A549 (cell line): Measurements from ENCODE around the gene NXN.

Experiments used
- CHD4 ChIP-seq: fragments of 200-600 bp; sonication (generic); IDR thresholded peaks from 2 replicates; pipeline ENCODE4 v1.6.1; 2016; ENCODE audit warnings: antibody characterized with exemption, mild to moderate bottlenecking, borderline replicate concordance
- EP300 ChIP-seq, 2 experiments: fragments of >200 bp; sonication (Bioruptor Twin); formaldehyde crosslinking; IDR thresholded peaks; 2 replicates in 1 of 2; 3 replicates in 1 of 2; pipeline ENCODE4 v1.6.1; 2016 to 2017
- NFE2L2 ChIP-seq: fragments of 150-350 bp; conservative IDR thresholded peaks from 2 replicates; pipeline ENCODE4 v1.6.1; 2014; ENCODE audit warnings: low read length
- RAD21 ChIP-seq, 2 experiments: fragments of >200 bp in 1 of 2; sonication (Bioruptor Twin) in 1 of 2; formaldehyde crosslinking in 1 of 2; IDR thresholded peaks in 1 of 2; conservative IDR thresholded peaks in 1 of 2; 2 replicates in 1 of 2; 3 replicates in 1 of 2; pipeline ENCODE4 v1.6.1; 2012 to 2018; ENCODE audit warnings: inconsistent platforms in 1 of 2
- SREBF2 ChIP-seq: fragments of 450-650 bp; IDR thresholded peaks from 2 replicates; pipeline ENCODE4 v1.6.1; 2014; ENCODE audit warnings: mild to moderate bottlenecking, moderate library complexity
- TF ChIP-seq, protein P1 (sequence below): IDR thresholded peaks from 2 replicates; pipeline ENCODE4 v1.6.1; 2012
- TF ChIP-seq, protein P2 (sequence below): fragments of >200 bp; sonication (Bioruptor Twin); formaldehyde crosslinking; IDR thresholded peaks from 3 replicates; pipeline ENCODE4 v1.5.1; 2016
- TF ChIP-seq, protein P3 (sequence below): fragments of 450-650 bp; IDR thresholded peaks from 2 replicates; pipeline ENCODE4 v1.6.1; 2014; ENCODE audit warnings: antibody characterized with exemption
- TF ChIP-seq, protein P4 (sequence below): fragments of 200-600 bp; sonication (generic); IDR thresholded peaks from 2 replicates; pipeline ENCODE4 v1.6.1; 2016; ENCODE audit warnings: antibody characterized with exemption, mild to moderate bottlenecking, moderate library complexity

DNA sequence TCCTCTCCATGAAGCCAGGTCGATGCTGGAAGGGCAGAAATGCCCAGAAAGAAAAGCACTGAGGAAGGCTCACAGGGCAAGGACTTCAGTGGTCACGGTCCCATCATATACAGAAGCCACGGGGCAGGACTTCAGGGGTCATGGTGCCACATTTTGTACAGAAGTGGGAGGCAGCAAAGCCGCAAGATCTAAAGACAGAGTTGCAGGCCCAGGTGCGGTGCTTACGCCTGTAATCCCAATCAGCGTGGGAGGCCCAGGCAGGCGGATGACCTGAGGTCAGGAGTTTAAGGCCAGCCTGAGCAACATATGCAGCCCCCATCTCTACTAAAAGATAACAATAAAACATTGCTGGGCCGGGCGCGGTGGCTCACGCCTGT is 96.0 kb downstream of the NXN start:
- TF ChIP-seq, protein P1, sequence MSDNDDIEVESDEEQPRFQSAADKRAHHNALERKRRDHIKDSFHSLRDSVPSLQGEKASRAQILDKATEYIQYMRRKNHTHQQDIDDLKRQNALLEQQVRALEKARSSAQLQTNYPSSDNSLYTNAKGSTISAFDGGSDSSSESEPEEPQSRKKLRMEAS, result no peak
- TF ChIP-seq SREBF2 (no peak), EP300 (IDR thresholded peaks at IDR 0.05) (no peak), CHD4 (no peak), RAD21 (conservative IDR thresholded peaks at IDR 0.05 in 1 of 2, IDR thresholded peaks at IDR 0.05 in 1 of 2) (no peak), NFE2L2 (no peak)
- TF ChIP-seq, protein P2, sequence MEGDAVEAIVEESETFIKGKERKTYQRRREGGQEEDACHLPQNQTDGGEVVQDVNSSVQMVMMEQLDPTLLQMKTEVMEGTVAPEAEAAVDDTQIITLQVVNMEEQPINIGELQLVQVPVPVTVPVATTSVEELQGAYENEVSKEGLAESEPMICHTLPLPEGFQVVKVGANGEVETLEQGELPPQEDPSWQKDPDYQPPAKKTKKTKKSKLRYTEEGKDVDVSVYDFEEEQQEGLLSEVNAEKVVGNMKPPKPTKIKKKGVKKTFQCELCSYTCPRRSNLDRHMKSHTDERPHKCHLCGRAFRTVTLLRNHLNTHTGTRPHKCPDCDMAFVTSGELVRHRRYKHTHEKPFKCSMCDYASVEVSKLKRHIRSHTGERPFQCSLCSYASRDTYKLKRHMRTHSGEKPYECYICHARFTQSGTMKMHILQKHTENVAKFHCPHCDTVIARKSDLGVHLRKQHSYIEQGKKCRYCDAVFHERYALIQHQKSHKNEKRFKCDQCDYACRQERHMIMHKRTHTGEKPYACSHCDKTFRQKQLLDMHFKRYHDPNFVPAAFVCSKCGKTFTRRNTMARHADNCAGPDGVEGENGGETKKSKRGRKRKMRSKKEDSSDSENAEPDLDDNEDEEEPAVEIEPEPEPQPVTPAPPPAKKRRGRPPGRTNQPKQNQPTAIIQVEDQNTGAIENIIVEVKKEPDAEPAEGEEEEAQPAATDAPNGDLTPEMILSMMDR, result no peak
- TF ChIP-seq, protein P3, sequence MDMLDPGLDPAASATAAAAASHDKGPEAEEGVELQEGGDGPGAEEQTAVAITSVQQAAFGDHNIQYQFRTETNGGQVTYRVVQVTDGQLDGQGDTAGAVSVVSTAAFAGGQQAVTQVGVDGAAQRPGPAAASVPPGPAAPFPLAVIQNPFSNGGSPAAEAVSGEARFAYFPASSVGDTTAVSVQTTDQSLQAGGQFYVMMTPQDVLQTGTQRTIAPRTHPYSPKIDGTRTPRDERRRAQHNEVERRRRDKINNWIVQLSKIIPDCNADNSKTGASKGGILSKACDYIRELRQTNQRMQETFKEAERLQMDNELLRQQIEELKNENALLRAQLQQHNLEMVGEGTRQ, result no peak
- TF ChIP-seq, protein P4, sequence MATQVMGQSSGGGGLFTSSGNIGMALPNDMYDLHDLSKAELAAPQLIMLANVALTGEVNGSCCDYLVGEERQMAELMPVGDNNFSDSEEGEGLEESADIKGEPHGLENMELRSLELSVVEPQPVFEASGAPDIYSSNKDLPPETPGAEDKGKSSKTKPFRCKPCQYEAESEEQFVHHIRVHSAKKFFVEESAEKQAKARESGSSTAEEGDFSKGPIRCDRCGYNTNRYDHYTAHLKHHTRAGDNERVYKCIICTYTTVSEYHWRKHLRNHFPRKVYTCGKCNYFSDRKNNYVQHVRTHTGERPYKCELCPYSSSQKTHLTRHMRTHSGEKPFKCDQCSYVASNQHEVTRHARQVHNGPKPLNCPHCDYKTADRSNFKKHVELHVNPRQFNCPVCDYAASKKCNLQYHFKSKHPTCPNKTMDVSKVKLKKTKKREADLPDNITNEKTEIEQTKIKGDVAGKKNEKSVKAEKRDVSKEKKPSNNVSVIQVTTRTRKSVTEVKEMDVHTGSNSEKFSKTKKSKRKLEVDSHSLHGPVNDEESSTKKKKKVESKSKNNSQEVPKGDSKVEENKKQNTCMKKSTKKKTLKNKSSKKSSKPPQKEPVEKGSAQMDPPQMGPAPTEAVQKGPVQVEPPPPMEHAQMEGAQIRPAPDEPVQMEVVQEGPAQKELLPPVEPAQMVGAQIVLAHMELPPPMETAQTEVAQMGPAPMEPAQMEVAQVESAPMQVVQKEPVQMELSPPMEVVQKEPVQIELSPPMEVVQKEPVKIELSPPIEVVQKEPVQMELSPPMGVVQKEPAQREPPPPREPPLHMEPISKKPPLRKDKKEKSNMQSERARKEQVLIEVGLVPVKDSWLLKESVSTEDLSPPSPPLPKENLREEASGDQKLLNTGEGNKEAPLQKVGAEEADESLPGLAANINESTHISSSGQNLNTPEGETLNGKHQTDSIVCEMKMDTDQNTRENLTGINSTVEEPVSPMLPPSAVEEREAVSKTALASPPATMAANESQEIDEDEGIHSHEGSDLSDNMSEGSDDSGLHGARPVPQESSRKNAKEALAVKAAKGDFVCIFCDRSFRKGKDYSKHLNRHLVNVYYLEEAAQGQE, result no peak
